Esophagus squamous epithelium (tissue), 4 donors: ENCODE results near the gene SMKR1.

Experiments used
- CTCF ChIP-seq, 6 experiments: fragments of 450-650 bp in 4 of 6; fragments of 200-600 bp in 2 of 6; sonication (generic) in 2 of 6; IDR thresholded peaks; one replicate each; pipeline ENCODE4 v1.5.1; 2016 to 2019; ENCODE audit warnings: antibody characterized with exemption in 6 of 6, mild to moderate bottlenecking in 4 of 6, moderate library complexity in 4 of 6
- POLR2A ChIP-seq, 4 donors: fragments of 450-650 bp; IDR thresholded peaks; one replicate each; pipeline ENCODE4 v1.6.1; 2017; ENCODE audit warnings: antibody characterized with exemption in 4 of 4, mild to moderate bottlenecking in 4 of 4, moderate library complexity in 3 of 4

- TF ChIP-seq CTCF (IDR thresholded peaks at IDR 0.05): no peak
- TF ChIP-seq POLR2A (IDR thresholded peaks at IDR 0.05): no peak
Observed at GRCh38 chr7:129522971-129523340, 20.6 kb downstream of the SMKR1 start.
